Midbrain (tissue), 1 donor: ENCODE data around the gene PROSER3.

Experiments used
- DNase-seq: peaks from one replicate; lab custom pipeline; 2025; lab: John Stamatoyannopoulos, UW

Gene PROSER3

GRCh38 chr19:35777086-35777841 is 19.3 kb downstream of the PROSER3 start:
- peak; percentile 15 for DNase-seq

- no peak for DNase-seq
Measured at GRCh38 chr19:35777961-35778360, 20.0 kb downstream of the PROSER3 start.

GRCh38 chr19:35779033-35779432 is 21.1 kb downstream of the PROSER3 start:
- DNase-seq = no peak

- no peak for DNase-seq
Measured at GRCh38 chr19:35780058-35780457, 22.1 kb downstream of the PROSER3 start.

- DNase-seq = no peak
Measured at GRCh38 chr19:35780717-35781116, 22.7 kb downstream of the PROSER3 start.

GRCh38 chr19:35781650-35782049 is 23.7 kb downstream of the PROSER3 start:
- no peak for DNase-seq

GRCh38 chr19:35782589-35782988 is 24.6 kb downstream of the PROSER3 start:
- DNase-seq = no peak

- no peak for DNase-seq
Measured at GRCh38 chr19:35783469-35784434, 25.8 kb downstream of the PROSER3 start.

- no peak for DNase-seq
Measured at GRCh38 chr19:35784503-35785338, 26.7 kb downstream of the PROSER3 start.

- DNase-seq = no peak
Measured at GRCh38 chr19:35785339-35785627, 27.3 kb downstream of the PROSER3 start.

- DNase-seq = no peak
Measured at GRCh38 chr19:35786299-35787160, 28.6 kb downstream of the PROSER3 start.

GRCh38 chr19:35787227-35787799 is 29.3 kb downstream of the PROSER3 start:
- no peak for DNase-seq

- DNase-seq = no peak
Measured at GRCh38 chr19:35788205-35788960, 30.4 kb downstream of the PROSER3 start.

GRCh38 chr19:35789195-35789977 is 31.4 kb downstream of the PROSER3 start:
- DNase-seq = no peak

- no peak for DNase-seq
Measured at GRCh38 chr19:35789978-35790944, 32.3 kb downstream of the PROSER3 start.

- DNase-seq = no peak
Measured at GRCh38 chr19:35790981-35791813, 33.2 kb downstream of the PROSER3 start.

- no peak for DNase-seq
Measured at GRCh38 chr19:35791814-35792279, 33.9 kb downstream of the PROSER3 start.
